CD1c-positive myeloid dendritic cell (primary cell): ENCODE data around the gene OPA3.

ENCODE experiments used
- DNase-seq: peaks from one replicate; pipeline ENCODE4 v3.0.0-alpha.2; 2016; ENCODE audit errors: extremely low spot score

OPA3 gene

DNA sequence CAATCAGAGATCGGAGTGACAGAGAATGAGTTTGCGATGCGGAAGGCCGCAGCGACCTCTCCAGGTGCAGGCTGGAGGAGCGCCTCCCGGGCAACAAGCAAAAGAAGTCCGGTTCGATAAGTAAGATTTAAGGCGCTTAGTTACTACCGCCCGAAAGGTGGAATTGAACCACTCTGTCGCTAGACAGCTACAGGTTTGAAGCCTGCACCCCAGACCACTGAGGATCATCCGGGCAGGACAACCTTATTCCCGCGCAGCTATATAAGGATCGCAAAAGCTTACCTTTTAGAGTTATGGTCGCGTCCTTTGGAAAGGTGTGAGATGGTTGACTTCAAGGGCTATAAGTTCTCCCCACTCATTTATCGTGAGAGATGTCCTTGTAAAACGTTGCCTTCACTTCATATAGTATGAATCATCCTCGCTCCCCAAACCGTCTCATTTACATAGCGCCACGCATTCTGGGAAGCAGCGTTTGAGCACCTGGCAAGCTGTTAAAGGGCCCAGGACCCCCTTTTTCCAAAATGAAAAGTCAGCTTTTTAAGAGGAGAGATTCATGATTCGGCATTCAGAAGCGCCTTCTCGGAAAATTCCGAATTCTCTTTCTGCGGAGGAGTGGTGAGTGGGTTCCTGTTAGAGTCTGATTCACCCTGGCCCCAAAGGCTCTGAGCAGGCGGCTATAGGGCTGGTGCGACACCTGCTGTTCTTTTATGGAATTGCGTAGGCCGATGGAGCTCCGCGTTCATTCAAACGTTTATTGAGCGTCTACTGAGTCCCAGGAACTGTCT is 106.0 kb downstream of the OPA3 start:
- DNase-seq: peak; percentile 96

DNA sequence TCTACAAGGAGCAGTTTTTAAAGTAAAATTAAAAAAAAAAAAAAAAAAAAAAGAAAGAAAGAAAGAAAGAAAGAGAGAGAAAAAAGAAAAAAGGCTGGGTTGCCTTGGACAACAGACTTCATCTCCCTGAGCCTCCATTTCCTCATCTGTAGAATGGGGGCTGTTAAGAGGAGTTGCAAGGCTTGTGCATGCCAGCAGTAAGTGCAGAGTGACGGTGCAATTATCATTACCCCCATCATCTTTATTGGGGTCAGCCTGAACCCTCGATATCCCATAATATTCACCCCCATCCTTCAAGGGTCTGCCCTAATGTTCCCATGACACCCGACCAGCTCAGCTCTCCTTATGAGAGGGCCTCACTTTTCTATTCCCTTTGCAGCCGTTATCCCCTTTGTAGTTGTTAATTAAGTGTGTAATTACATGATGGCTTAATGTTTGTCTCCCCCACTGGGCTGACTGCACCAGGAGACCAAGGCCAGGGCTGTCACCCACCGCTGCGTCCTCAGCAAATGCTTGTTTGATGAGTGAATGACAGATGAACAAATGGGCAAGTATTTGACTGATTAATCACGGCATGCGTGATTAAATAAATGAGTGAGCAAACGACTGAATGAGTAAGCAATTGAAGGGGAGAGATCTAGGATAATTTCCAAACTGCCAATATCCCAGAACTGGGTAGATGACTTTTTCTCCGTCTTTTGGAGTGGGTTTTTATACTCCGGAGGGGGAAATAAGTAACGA is 106.7 kb downstream of the OPA3 start:
- DNase-seq: no peak
